Keratinocyte (primary cell): ENCODE measurements around the gene SKA1.

Source experiments
- EZH2 ChIP-seq: IDR thresholded peaks from one replicate; pipeline ENCODE4 v1.6.1; 2012; ENCODE audit warnings: inconsistent platforms, mild to moderate bottlenecking, low read length, moderate library complexity
- TF ChIP-seq, protein P1 (sequence below), 3 experiments: IDR thresholded peaks in 1 of 3; conservative IDR thresholded peaks in 1 of 3; optimal IDR thresholded peaks in 1 of 3; 2 replicates in 2 of 3; 3 replicates in 1 of 3; pipeline versions ENCODE3 to v1.5.1; 2011; ENCODE audit warnings: low read length in 3 of 3, mild to moderate bottlenecking in 3 of 3, moderate library complexity in 2 of 3, control low read depth in 1 of 3, inconsistent platforms in 1 of 3; ENCODE audit not compliant: insufficient read depth in 2 of 3; ENCODE audit errors: extremely low read depth in 1 of 3

DNA sequence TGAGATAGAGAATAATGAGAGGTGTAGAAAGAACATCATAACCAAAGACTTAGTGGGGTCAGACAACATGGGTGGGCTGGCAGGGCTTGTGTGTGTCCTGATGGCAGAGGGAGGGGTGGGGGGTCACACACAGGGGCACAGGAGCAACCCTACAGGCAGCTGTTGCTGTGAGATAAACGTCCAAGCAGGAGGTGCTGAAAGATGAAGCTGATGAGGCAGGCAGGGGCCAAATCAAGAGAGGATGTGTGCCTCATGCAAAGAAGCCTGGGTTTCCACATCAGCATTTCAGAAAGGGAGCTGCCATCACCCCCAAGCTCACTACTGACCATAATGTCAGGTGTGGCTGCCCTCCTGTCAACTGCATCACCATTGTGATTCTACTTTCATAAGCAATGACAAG, 16.0 kb upstream of the SKA1 start:
- TF ChIP-seq, protein P1, sequence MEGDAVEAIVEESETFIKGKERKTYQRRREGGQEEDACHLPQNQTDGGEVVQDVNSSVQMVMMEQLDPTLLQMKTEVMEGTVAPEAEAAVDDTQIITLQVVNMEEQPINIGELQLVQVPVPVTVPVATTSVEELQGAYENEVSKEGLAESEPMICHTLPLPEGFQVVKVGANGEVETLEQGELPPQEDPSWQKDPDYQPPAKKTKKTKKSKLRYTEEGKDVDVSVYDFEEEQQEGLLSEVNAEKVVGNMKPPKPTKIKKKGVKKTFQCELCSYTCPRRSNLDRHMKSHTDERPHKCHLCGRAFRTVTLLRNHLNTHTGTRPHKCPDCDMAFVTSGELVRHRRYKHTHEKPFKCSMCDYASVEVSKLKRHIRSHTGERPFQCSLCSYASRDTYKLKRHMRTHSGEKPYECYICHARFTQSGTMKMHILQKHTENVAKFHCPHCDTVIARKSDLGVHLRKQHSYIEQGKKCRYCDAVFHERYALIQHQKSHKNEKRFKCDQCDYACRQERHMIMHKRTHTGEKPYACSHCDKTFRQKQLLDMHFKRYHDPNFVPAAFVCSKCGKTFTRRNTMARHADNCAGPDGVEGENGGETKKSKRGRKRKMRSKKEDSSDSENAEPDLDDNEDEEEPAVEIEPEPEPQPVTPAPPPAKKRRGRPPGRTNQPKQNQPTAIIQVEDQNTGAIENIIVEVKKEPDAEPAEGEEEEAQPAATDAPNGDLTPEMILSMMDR (optimal IDR thresholded peaks at IDR 0.05 in 1 of 3, IDR thresholded peaks at IDR 0.05 in 1 of 3, conservative IDR thresholded peaks at IDR 0.05 in 1 of 3; ENCODE audit: extremely low read depth in 1 of 3, insufficient read depth in 2 of 3, low read length in 3 of 3): no peak
- TF ChIP-seq EZH2: no peak
